ENCODE measurements around the gene GLIPR1L2.
"Not testable (repeated sequence)": the region's sequence is repeated elsewhere in the genome, so short reads cannot be mapped to it uniquely, and the experiment has no call there.

The GLIPR1L2 gene

DNA sequence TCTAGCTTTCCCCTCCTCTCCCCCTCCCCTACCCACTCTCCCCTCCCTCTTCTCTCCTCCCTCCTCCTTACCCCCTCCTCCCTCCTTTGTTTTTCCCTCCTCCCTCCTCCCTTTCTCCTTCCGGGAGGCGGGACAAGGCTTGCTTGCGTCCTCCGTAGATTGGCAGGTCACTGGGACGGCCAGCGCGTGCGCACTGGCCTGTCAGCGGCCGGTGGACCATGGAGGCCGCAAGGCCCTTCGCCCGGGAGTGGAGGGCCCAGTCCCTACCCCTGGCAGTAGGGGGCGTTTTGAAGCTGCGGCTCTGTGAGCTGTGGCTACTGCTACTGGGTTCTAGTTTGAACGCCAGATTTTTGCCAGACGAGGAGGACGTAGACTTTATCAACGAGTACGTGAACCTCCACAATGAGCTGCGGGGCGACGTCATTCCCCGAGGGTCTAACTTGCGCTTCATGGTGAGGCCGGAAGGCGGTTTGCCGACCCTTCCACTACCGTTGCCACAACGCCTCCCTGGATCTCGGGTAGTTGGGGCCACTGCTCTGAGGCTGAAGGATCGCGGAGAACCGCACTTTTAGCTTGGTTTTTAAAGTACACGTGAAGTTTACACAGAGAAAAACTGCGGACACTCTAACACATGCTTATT lies at the start of gene GLIPR1L2:
Gene GLIPR1L2 (plus strand): TSS at position 191 of the 640 bp plus-strand sequence. CDS start 28 bp downstream, at position 219.
- DNase-seq, result peak; percentile 86

DNA sequence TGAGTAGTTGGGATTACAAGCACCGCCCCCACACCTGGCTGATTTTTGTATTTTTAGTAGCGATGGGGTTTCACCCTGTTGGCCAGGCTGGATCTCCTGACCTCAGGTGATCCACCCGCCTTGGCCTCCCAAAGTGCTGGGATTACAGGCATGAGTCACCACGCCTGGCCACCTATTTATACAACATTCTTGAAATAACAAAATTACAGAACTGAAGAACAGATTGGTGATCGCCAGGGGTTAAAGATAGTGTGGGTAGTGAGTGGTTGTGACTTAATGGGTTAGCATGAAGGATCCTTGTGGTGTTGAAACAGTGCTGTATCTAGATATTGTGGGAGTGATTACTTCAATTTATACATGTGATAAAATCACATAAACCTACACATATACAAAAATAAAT lies 49.0 kb upstream of the GLIPR1L2 start:
- no peak for DNase-seq

DNA sequence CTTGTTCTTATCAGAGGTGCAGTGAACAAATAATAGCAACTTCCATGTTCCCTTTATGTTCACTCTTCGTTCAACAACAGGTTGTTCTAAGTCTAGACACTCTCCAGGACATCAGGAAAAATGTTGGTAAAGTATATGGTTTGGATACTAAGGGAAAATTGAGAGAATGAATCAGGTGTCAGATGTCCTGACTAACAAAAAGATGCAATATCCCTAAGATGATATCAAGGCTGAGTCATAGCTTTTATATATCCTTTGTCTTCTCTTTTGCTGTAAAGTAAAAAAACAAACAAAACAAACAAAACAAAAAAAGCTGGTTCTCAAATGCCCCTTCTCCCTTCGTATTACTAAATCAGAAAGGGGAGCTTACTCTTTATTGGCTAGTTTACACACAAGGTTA lies 45.4 kb upstream of the GLIPR1L2 start:
- DNase-seq, result no peak

DNA sequence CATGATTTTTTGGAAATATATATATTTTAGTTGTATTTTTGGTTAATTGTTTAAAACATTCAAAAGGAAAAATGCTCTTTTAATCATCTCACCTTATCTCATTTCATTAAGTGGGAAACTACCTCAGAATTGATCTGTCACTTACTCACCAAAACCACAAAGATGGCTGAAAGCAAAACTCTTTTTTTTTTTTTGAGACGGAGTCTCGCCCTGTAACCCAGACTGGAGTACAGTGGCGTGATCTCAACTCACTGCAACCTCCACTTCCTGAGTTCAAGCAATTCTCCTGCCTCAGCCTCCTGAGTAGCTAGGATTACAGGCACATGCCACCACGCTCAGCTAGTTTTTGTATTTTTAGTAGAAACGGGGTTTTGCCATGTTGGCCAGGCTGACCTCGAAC lies 44.7 kb upstream of the GLIPR1L2 start:
- DNase-seq, result not testable (repeated sequence)

DNA sequence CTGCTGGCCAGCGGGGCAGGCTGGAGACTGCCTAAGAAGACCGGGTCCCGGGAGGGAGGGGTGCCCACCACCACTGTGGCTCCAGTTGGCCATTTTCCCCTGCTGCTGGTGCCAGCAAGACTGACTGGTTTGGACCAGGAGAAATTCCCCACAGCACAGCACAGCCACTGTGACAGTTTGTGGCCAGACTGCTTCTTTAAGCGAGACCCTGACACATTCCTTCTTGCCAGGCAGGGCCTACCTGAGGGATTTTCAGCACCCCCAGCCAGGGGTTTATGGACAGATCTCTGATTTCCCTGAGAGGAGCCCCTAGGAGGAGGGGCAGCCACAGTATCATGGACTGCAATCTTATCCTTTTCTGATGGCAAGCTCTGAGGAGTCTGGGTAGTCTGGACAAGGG lies 40.9 kb upstream of the GLIPR1L2 start:
- DNase-seq, result no peak

DNA sequence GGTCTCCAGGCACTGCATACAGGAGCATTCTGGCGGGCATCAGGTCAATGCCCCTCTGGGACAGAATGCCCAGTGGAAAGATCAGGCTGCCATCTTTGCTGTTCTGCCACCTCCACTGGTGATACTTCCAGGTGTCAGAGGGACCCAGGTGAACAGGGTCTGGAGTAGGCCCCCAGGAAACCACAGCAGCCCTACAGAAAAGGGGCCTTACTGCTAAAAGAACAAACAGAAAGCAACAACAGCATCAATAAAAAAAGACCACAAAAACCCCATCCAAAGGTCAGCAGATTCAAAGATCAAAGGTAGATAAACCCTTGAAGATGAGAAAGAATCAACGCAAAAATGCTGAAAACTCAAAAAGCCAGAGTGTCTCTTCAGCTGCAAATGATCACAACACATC lies 40.5 kb upstream of the GLIPR1L2 start:
- DNase-seq, result no peak

DNA sequence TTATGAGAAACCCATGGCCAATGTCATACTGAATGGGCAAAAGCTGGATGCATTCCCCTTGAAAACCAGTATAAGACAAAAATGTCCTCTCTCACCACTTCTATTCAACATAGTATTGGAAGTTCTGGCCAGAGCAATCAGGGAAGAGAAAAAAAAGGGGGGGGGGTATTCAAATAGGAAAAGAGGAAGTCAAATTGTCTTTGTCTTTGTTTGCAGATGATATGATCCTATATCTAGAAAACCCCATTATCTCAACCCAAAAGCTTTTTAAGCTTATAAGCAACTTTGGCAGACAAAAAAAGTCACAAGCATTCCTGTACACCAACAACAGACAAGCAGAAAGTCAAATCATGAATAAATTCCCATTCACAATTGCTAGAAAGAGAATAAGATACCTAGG lies 36.9 kb upstream of the GLIPR1L2 start:
- DNase-seq, result no peak

DNA sequence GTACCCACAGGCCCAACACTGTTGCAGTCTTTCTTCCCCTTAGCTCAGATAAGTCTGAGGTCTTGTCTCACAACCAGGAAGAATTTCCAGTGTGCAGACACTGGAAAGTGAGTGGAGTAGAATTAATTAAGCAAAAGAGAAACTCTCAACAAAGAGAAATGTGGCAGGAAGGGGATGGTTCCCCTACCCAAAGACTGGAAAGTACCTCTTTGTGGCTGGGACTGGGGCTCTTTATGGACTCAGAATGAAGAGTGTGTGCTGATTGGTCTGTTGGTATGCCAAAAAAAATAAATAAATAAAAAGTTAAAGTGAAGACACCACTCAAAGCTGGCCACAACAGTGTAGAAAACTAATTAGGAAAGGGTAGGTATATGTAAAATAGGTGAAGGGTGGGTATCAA lies 30.0 kb upstream of the GLIPR1L2 start:
- no peak for DNase-seq

DNA sequence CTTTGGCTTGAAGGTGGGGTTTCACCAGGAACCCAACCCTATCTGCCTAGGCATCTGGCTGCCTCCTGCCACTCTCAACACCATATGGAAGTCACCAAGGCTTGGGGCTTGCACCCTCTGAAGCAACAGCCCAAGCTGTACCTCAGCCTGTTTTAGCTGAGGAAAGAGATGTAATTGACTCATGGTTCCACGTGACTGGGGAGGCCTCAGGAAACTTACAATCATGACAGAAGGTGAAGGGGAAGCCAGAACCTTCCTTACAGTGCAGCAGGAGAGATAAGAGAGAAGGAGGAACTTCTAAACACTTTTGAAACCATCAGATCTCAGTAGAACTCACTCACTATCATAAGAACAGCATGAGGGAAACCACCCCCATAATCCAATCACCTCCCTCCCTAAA lies 29.5 kb upstream of the GLIPR1L2 start:
- no peak for DNase-seq

DNA sequence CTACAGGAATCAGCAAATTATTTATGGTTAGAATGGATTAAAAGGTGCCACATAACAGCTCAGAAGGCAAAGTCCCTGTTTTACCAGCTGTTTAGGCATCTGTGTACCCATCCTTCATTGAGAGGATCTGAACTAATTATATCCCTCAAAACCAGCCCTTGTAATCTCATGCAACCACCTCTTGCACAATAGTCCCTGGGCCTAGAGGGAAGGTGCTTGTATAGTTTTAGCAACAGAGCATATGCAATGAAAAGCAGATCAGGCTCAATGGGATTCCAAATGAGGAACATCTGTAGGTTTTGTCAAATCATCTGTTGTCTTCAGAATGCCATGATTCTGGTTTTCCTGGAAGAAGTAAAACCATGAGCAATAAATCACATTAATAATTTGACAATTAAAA lies 26.0 kb upstream of the GLIPR1L2 start:
- no peak for DNase-seq

DNA sequence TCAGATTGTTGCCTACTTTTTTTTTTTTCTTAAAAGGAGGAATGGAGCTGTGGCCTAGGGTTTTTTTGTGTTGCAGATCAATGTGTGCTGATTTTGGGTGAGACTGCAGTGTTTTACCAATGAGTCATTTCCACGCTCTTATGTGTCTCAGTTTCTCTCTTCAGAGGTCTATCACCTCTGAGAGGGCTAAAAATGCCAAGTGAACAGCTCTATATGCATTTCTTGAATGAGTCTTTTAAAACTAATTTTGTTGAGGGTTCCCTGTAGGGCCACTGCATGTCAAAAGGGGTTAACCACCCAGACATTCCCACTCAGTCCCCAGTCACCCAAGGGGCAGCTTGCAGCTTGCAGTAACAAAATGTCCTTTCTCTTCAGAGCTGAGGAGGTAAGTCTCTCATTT lies 24.3 kb upstream of the GLIPR1L2 start:
- DNase-seq, result no peak

DNA sequence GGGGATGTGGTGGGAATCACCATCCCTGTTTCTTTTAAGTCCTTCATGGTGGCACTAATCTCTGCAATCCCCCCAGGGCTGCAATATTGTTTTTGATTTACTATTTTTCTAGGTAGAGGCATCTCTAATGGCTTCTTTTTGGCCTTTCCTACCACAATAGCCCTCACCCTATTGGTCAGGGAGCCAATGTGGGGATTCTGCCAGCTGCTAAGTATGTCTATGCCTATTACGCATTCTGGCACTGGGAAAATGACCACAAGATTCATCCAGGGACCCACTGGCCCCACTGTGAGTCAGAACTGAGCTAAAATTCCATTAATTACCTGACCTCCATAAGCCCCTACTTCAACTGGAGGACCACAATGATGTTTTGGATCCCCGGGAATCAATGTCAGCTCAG lies 15.9 kb upstream of the GLIPR1L2 start:
- no peak for DNase-seq

DNA sequence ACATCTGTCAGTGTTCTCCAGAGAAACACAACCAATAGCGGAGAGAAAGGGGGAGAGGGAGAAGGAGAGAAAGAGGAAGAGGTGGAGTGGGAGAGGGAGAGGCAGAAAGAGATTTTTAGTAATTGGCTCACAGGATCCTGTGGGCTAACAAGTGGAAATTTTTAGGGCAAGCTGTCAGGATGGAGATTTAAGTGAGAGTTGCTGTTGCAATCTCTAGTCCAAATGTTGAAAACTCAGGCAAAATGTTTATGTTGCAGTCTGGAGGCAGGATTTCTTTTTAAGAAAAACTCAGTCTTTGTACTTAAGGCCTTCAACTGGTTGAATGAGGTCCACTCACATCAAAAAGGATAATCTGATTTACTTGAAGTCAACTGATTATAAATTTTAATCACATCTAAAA lies 12.5 kb upstream of the GLIPR1L2 start:
- DNase-seq, result no peak

DNA sequence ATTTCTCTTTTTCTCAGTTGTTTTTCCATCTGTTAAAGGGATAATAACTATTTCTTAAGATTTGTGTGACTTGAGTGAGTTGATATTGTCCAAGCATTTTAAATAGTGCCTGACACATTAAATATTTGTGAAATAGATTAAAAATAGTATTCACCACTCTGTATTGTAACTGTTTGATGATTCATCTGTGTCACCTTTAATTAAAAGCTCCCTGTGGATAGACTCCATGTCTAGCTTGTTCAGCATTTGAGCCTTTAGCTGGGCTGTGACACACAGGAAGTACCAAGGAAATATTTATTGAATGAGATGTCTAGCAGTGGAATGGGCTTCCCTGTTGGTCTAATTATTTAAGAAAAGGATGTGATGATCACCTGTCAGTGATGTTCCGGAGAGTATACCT lies 1.8 kb upstream of the GLIPR1L2 start:
- DNase-seq, result no peak

DNA sequence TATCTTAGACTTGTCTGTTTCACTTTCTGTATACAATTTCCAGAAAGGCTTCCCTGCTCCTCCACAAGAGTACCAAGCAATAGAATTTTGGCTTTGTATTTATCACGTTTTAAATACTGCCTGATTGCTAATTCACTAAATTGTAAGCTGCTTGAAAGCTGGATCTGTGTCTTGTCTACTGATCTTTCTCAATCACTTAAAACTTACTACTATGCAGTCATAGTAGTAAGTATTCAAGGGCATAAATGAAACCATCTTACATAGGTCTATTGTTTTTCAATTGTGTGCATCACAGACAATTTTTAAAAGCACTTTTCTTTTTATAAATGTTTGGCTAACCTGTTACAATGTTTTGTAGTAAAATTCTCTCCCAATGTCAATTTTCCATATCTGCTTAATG lies 1.2 kb upstream of the GLIPR1L2 start:
- DNase-seq, result no peak

DNA sequence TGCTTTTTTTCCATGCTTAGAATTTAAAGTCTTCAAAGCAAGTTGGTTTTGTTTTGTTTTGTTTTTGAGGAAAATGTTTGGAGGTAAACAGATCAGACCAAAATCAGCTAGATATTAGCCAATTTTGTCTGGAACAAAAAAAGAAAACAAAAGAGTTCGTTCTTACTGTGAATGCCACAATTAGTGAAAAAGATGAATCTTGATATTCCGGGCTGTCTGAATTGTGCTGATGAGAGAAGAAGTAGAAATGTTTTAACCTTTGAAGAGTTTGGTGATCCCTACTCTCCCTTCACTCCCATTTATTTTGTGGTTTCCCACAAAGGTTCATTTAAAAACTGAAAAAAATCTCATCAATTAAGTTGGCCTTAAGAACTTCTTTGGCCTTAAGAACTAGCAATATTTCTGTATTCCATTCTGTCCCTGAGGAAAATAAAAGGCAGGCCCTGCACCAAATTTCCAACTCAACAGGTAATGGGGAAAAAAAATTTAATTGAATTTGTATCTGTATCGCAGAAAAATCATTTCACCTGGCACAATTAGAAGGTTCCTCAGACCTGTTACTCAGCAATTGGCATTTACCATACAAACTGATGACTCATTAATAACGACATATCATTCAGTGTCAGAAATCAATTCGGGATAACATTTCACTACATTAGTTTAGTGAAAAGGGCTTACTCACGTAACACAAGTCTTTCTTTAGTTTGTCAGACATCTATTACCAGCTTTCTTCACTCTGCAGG lies 562 bp upstream of the GLIPR1L2 start:
- no peak for DNase-seq

DNA sequence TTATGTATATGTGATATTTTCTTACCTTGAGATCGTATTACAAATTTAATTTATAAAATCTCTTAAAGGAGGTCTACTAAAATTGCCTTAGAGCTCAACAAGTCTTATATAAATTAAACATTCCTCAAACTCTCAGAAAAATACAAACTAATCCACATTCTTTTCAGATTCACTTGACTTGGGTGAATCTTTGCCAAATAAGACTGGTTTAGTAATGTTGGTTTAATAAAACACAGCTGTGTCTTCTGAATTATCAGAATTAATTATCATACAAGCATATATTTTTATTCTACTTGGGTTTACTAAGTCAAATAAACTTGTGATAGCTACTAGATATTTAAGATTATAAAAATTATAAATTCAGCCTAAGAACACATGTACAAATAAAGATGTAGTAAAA lies 13.3 kb downstream of the GLIPR1L2 start:
- DNase-seq, result no peak

DNA sequence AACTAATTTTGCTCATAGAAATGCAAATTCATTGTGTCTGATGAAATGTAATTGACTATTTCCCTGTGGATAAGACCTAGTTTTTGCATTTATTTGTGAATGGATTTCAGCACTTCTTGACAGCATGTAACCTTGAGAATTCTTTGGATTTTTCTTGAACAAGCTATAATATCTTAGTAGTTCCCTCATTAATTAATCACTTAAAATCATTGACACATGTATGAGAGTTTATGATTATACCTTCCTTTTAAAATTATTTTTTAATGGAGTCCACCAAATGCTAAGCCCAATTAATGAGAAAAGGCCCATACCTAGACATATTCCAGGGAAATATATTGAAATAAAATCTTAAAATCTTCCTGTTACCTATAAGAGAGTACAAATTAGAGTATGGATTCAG lies 16.8 kb downstream of the GLIPR1L2 start:
- DNase-seq, result no peak

DNA sequence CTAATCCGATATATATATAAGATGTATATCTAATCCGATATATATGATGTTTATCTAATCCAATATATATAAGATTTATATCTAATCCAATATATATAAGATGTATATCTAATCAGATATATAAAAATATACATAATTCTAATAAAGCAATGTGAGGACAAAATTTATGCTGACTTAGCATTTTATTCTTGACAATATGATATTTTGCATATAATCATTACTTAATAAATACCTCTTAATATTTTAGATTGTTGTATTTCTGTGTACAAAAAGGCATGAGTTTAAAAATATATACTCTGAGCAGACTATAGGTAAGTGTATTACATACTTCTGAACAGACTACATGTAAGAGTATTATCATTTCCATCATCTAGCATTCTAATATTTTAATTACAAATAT lies 18.9 kb downstream of the GLIPR1L2 start:
- DNase-seq, result no peak

DNA sequence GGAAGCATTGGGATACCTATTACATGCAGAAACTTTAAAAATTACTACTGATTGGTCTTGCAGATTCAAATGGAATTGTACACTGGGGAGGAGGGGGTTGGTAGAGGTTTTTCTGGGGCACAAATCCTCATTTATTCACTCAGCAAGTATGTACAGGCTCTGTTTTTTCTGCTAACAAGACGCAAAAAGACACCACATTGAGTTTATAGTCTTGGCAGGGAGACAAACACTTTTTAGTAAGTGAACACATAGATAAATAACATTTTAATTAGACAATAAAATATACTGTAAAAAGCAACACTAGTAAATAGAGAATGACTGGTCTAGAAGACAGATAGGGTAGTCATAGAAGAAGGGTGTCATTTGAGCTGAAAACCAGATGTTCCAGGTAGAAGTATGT lies 23.8 kb downstream of the GLIPR1L2 start:
- DNase-seq, result no peak

DNA sequence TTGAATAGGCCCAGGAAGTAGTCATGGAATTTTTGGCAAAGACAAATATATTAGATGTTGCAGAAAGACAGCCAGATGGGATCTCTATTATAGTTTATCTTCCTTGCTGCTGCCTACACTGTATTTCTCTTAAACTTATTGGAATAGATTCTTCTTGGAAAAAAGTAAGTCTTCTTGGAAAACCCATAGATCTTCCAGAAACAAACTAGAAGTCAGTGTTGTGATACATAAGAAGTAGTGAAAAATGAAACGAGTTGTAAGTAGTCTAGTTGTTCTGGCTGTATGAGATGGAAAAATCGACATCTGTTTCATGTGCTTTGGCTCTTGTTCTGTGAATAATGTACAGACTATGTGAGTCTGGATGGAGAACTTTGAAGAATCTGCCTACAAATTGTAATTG lies 29.0 kb downstream of the GLIPR1L2 start:
- DNase-seq, result no peak

DNA sequence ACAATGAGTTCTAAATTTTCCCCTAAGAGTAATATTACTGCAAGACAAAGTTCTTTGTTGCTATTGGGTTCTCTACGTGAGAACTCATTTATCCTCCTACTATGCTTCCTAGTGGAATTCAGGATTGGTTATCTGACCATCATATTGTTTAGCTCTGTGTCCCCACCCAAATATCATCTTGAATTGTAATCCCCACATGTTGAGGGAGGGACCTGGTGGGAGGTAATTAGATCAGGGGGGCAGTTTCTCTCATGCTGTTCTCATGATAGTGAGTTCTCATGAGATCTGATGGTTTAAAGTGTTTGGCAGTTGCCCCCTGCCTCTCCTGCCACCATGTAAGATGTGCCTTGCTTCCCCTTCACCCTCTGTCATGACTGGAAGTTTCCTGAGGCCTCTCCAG lies 36.6 kb downstream of the GLIPR1L2 start:
- DNase-seq, result no peak

DNA sequence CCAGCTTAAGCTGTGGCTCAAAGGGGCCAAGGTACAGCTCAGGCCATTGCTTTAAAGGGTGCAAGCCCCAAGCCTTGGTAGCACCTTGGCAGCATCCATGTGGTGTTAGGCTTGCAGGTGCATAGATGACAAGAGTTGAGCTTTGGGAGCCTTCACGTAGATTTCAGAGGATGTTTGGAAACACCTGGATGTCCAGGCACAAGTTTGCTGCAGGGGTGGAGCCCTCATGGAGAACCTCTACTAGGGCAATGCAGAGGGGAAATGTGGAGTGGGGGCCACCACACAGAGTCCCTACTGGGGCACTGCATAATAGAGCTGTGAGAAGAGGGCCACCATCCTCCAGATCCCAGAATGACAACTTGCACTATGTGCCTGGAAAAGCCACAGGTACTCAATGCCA lies 37.9 kb downstream of the GLIPR1L2 start:
- no peak for DNase-seq

DNA sequence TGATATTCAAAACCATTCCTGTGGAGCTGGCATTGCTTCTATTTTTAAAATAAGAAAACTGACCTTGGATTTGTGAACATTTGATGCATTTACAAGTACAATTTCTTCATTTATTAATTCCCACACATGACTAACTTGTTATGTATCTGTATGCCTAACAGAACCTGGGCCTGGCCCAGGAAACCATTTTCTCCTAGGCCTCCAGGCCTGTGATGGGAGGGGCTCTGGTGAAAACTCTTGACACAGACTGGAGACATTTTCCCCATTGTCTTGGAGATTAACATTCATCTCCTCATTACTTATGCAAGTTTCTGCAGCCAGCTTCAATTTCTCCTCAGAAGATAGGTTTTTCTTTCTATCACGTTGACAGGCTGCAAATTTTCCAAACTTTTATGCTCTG lies 42.0 kb downstream of the GLIPR1L2 start:
- DNase-seq, result no peak

DNA sequence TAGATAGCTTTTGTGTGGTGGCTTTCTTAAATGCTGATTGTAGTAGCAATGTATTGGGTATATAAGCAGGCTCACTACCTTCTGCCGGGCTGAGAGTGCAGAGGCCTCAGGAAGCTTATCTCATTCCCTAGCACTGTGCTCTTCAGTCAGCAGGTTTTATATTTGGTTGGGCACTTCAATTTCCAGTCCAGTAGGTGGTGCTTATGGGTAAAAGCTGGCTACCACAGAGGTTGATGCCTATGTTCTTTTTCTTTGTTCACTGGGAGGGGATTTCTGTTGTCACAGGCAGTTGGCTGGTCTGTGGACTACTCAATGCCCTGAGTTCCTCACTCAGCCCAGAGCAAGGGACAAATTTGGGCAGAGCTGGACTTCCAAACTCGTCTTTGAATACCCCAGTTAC lies 46.7 kb downstream of the GLIPR1L2 start:
- no peak for DNase-seq
